Adrenal gland (tissue), 12 donors: ENCODE measurements around the gene CERS1. TPM values are rescaled to one million over a fixed set of nuclear protein-coding genes. Genes with fewer than 3 reads are reported as not detected.

Source experiments
- DNase-seq, 7 donors: peaks; one replicate each; pipeline ENCODE4 v3.0.0-alpha.2; 2019 to 2020
- H3K27ac ChIP-seq, 5 donors: fragments of 200-600 bp; sonication (generic) in 4 of 5; 1 replicate in 3 of 5; 2 replicates in 2 of 5; pipeline versions ENCODE4 v1.5.1 to v1.8.0; 2016 to 2020; ENCODE audit warnings: mild to moderate bottlenecking in 1 of 5
- H3K27me3 ChIP-seq: fragments of 200-600 bp; 2 replicates; pipeline ENCODE4 v1.8.0; 2021
- H3K36me3 ChIP-seq, 2 donors: fragments of 200-600 bp; replicated peaks in 1 of 2; 1 replicate in 1 of 2; 2 replicates in 1 of 2; pipeline versions ENCODE4 v1.5.1 to v1.8.0; 2018 to 2022
- H3K4me1 ChIP-seq, 2 donors: fragments of 200-600 bp; replicated peaks in 1 of 2; 1 replicate in 1 of 2; 2 replicates in 1 of 2; pipeline versions ENCODE4 v1.5.1 to v1.8.0; 2018 to 2021
- H3K4me3 ChIP-seq, 4 donors: fragments of 200-600 bp; sonication (generic) in 3 of 4; one replicate each; pipeline ENCODE4 v1.5.1; 2016 to 2018
- H3K9me3 ChIP-seq, 3 donors: fragments of 200-600 bp; sonication (generic) in 1 of 3; replicated peaks in 1 of 3; 1 replicate in 2 of 3; 2 replicates in 1 of 3; pipeline versions ENCODE4 v1.5.1 to v1.8.0; 2016 to 2021
- POLR2A ChIP-seq, 2 donors: fragments of 450-650 bp; IDR thresholded peaks; one replicate each; pipeline ENCODE4 v1.6.1; 2017; ENCODE audit warnings: antibody characterized with exemption in 2 of 2, mild to moderate bottlenecking in 2 of 2, moderate library complexity in 1 of 2
- WGBS, 4 donors: extraction: QIAGEN DNeasy Blood & Tissue Kit in 2 of 4; methylation state at CpG; one replicate each; pipeline versions ENCODE4 v1.1.5 to v1.1.7; 2013 to 2017; 5-methylcytosine and 5-hydroxymethylcytosine counted together
- intact Hi-C, 2 donors: fragments of 100-400 bp; cut with DNase I; formaldehyde crosslinking; loops; one replicate each; pipeline versions ENCODE4 v1.14.1 to v1.15.0; 2022 to 2023
- polyA plus RNA-seq, 3 donors: library from polyadenylated mRNA; stranded (reverse); fragments of 200-250 nt in 2 of 3; fragments of 350-450 nt in 1 of 3; fragmentation: Illumina TruSeq in 1 of 3; extraction: RNeasy Lipid Tissue Mini Kit (QIAGEN cat#74804) in 1 of 3; gene quantifications; one replicate each; pipeline ENCODE4 v1.2.3, GENCODE V29; 2013 to 2014
- total RNA-seq, 9 donors: library from RNA; depleted of rRNA in 4 of 9; stranded (reverse); fragments of >200 nt in 4 of 9; fragments of 120-200 nt in 1 of 9; fragmentation: NEBNext Ultra II Directional in 1 of 9; extraction: Animal tissue kit (Norgen Biotek cat#: 25700) in 1 of 9; gene quantifications; one replicate each; pipeline versions ENCODE4 v1.1.0 to v1.2.4, GENCODE V29; 2013 to 2023
- TF ChIP-seq, protein P1 (sequence below), 6 experiments: fragments of 450-650 bp in 4 of 6; fragments of 200-600 bp in 2 of 6; sonication (generic) in 1 of 6; IDR thresholded peaks; 1 replicate in 5 of 6; 2 replicates in 1 of 6; pipeline versions ENCODE4 v1.5.1 to v1.8.0; 2016 to 2021; ENCODE audit warnings: antibody characterized with exemption in 6 of 6, mild to moderate bottlenecking in 2 of 6, moderate library complexity in 1 of 6
- donor health status: healthy with polysubstance abuse.
- donor health status: Bipolar disorder and iron deficiency.
- donor health status: DM: yes; HTN: yes; CAD: no.
- donor health status: DM: no; HTN: no; CAD: no.
- donor health status: DM: no; HTN: no; CAD: no.
- donor health status: DM: yes; HTN: yes; CAD: no.

The CERS1 gene
- total and polyA plus RNA-seq, 12 donors = 0.29 to 4.3 (median 1.8) TPM; not detected in 3

DNA sequence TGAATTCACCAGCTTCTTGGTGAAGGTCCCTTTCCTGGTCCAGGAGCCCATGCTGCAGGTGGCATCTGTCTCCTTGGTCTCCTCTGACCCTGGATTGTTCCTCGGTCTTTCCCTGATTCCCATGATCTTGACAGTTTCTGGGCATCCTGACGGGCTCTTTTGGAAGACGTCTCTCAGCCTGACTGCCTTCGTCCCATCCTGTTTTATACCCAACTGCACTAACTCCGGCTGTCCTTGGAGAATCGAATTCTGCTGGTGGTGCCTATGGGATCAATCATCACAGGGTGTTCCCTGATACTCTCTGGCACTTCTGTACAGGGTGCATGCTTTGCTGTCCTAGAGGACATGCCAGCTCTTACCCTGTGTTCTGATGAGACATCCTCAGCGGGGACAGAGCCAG, 19.1 kb downstream of the CERS1 start:
- 95 to 100% (median 97%) methylated on average over 6 to 7 of the region's 7 CpGs for WGBS, 4 donors
- H3K4me1 ChIP-seq = no peaks in the 10 kb centered on the region
- H3K9me3 ChIP-seq = no peaks in the 10 kb centered on the region
- no peak for TF ChIP-seq POLR2A (IDR thresholded peaks at IDR 0.05)
- no peak overlapping the region for H3K4me3 ChIP-seq
- H3K36me3 ChIP-seq = no peaks in the 10 kb centered on the region
- no peaks in the 10 kb centered on the region for H3K27me3 ChIP-seq
- intact Hi-C loops = no loop called here
- no peak overlapping the region for H3K27ac ChIP-seq
- no peak for DNase-seq

DNA sequence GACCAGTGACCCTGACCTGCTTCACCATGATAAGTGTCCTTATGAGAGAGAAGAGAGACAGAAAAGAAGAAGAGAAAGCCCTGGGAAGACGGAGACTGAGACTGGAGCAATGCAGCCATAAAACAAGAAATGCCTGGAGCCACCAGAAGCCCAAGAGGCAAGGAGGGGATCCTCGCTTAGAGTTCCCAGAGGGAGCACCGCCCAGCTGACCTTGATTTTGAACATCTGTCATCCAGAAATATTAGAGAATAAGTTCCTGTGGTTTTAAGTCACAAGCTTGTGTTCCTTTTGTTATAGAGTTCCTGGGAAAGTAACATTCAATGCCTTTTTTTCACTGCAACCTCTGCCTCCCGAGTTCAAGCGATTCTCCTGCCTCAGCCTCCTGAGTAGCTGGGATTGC, 20.2 kb downstream of the CERS1 start:
- 70 to 77% (median 75%) methylated on average over 5 of the region's 5 CpGs for WGBS, 4 donors
- no peaks in the 10 kb centered on the region for H3K27me3 ChIP-seq
- no peak overlapping the region for H3K27ac ChIP-seq
- intact Hi-C loops = no loop called here
- H3K4me3 ChIP-seq = no peak overlapping the region
- H3K9me3 ChIP-seq = no peaks in the 10 kb centered on the region
- no peaks in the 10 kb centered on the region for H3K4me1 ChIP-seq
- H3K36me3 ChIP-seq = no peaks in the 10 kb centered on the region
- TF ChIP-seq POLR2A (IDR thresholded peaks at IDR 0.05) = no peak
- TF ChIP-seq, protein P1, sequence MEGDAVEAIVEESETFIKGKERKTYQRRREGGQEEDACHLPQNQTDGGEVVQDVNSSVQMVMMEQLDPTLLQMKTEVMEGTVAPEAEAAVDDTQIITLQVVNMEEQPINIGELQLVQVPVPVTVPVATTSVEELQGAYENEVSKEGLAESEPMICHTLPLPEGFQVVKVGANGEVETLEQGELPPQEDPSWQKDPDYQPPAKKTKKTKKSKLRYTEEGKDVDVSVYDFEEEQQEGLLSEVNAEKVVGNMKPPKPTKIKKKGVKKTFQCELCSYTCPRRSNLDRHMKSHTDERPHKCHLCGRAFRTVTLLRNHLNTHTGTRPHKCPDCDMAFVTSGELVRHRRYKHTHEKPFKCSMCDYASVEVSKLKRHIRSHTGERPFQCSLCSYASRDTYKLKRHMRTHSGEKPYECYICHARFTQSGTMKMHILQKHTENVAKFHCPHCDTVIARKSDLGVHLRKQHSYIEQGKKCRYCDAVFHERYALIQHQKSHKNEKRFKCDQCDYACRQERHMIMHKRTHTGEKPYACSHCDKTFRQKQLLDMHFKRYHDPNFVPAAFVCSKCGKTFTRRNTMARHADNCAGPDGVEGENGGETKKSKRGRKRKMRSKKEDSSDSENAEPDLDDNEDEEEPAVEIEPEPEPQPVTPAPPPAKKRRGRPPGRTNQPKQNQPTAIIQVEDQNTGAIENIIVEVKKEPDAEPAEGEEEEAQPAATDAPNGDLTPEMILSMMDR (IDR thresholded peaks at IDR 0.05) = no peak
- DNase-seq = no peak

DNA sequence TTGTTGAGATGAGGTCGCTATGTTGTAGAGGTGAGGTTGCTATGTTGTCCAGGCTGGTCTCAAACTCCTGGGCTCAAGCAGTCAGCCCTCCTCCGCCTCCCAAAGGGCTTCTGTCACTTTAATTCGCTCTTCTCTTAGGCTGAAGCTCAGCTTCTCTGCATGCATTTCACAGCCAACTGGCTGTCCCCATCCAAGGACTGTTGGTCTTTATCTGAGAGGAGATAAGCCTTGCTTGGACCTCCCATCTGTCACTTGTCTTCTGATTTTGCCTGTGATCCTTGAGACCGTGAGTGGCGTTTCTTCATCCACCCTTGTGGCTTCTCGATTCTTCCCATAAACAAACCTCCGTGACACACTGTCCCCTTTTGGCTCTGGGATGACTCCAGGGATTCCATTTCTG, 24.4 kb downstream of the CERS1 start:
- no peak for TF ChIP-seq POLR2A (IDR thresholded peaks at IDR 0.05)
- TF ChIP-seq, protein P1 (IDR thresholded peaks at IDR 0.05) = no peak
- no peak overlapping the region for H3K4me3 ChIP-seq
- H3K27me3 ChIP-seq = no peaks in the 10 kb centered on the region
- no peaks in the 10 kb centered on the region for H3K9me3 ChIP-seq
- peaks cover 0 to 18% of the 10 kb centered on the region in 2 donors for H3K36me3 ChIP-seq
- peaks cover 0 to 5% of the 10 kb centered on the region in 2 donors for H3K4me1 ChIP-seq
- 44 to 65% (median 56%) methylated on average over 7 of the region's 7 CpGs for WGBS, 4 donors
- no peak overlapping the region for H3K27ac ChIP-seq
- intact Hi-C loops = no loop called here
- DNase-seq = peak in 1 of 7 donors; percentile 52

DNA sequence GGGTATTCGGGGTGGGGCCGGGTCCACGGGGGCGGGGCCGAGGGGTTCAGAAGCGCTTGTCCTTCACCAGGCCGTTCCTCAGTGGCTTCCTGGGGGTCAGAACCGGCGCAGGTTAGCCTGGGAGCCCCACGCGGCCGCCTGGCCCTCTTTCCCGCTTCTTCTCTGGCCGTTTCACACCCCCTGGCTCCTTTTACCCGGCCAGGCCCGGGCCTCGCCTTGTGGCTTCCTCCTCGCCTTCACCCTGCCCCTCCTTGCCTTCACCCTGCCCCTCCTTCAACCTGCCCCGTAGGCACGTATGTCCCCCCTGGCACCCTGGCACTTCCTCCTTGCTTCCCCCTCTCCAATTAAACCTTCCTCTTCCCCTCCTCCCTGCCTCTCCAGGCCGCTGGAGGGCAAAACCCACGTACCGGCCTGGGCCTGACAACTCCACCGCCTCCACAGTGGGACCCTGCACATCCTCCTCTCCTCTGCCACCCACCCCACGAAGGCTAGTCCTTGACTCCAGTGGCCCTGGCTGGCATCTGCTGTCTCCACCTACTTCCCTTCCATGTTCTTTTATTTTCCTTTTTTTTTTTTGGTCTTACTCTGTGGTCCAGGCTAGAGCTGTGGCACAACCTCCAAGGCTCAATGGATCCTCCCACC, 25.3 kb downstream of the CERS1 start:
- intact Hi-C loops = no loop called here
- 38 to 55% (median 48%) methylated on average over 20 to 25 of the region's 25 CpGs for WGBS, 4 donors

More for the DNA sequence above, 25.3 kb downstream of the CERS1 start:
- Histone ChIP-seq H3K36me3 (peaks cover 0 to 27% of the 10 kb centered on the region in 2 donors), H3K4me3 (no peak overlapping the region), H3K9me3 (no peaks in the 10 kb centered on the region), H3K27ac (no peak overlapping the region), H3K4me1 (peaks cover 0 to 5% of the 10 kb centered on the region in 2 donors), H3K27me3 (no peaks in the 10 kb centered on the region)
- DNase-seq = no peak
- TF ChIP-seq, protein P1 (IDR thresholded peaks at IDR 0.05) = no peak
- no peak for TF ChIP-seq POLR2A (IDR thresholded peaks at IDR 0.05)
